Mesenchymal stem cell (in vitro differentiated cells and primary cell): Measurements from ENCODE around the gene LLGL2.

Source experiments
- DNase-seq: peaks from one replicate; pipeline ENCODE4 v3.0.0-alpha.2; 2013
- H2AFZ ChIP-seq: one replicate; pipeline ENCODE4 v1.6.1; 2013; ENCODE audit warnings: low read depth, mild to moderate bottlenecking, control low read depth, inconsistent platforms, low read length, moderate library complexity
- H2AK5ac ChIP-seq: 2 replicates; pipeline ENCODE4 v1.6.1; 2013; ENCODE audit warnings: low read length, moderate library complexity, mild to moderate bottlenecking, inconsistent platforms; ENCODE audit not compliant: severe bottlenecking
- H2BK120ac ChIP-seq: one replicate; pipeline ENCODE4 v1.6.1; 2013; ENCODE audit warnings: low read depth, mild to moderate bottlenecking, inconsistent platforms, low read length, moderate library complexity
- H2BK12ac ChIP-seq, 2 experiments: one replicate each; pipeline ENCODE4 v1.6.1; 2013; ENCODE audit warnings: inconsistent platforms in 2 of 2, low read length in 2 of 2, mild to moderate bottlenecking in 2 of 2, moderate library complexity in 2 of 2, control low read depth in 1 of 2
- H2BK15ac ChIP-seq: one replicate; pipeline ENCODE4 v1.6.1; 2013; ENCODE audit warnings: mild to moderate bottlenecking, low read depth, inconsistent platforms; ENCODE audit not compliant: poor library complexity, severe bottlenecking
- H2BK5ac ChIP-seq: 2 replicates; pipeline ENCODE4 v1.6.1; 2013; ENCODE audit warnings: low read depth, mild to moderate bottlenecking, low read length, control low read depth, inconsistent platforms; ENCODE audit not compliant: poor library complexity, severe bottlenecking
- H3K14ac ChIP-seq, 2 experiments: one replicate each; pipeline ENCODE4 v1.6.1; 2013; ENCODE audit warnings: inconsistent platforms in 2 of 2, low read length in 2 of 2, control low read depth in 1 of 2, mild to moderate bottlenecking in 1 of 2, moderate library complexity in 1 of 2
- H3K18ac ChIP-seq, 2 experiments: one replicate each; pipeline ENCODE4 v1.6.1; 2013; ENCODE audit warnings: inconsistent platforms in 2 of 2, low read length in 2 of 2, control low read depth in 1 of 2, low read depth in 1 of 2, mild to moderate bottlenecking in 1 of 2
- H3K23ac ChIP-seq, 2 experiments: one replicate each; pipeline ENCODE4 v1.6.1; 2013; ENCODE audit warnings: inconsistent platforms in 2 of 2, low read length in 2 of 2, mild to moderate bottlenecking in 2 of 2, moderate library complexity in 2 of 2, control low read depth in 1 of 2
- H3K27ac ChIP-seq: 2 replicates; pipeline ENCODE4 v1.5.1; 2013; ENCODE audit warnings: mild to moderate bottlenecking, moderate library complexity, low read length, control low read depth, inconsistent platforms; ENCODE audit not compliant: poor library complexity, severe bottlenecking
- H3K27me3 ChIP-seq, 2 experiments: 2 replicates each; pipeline versions ENCODE4 v1.6.1 to v1.7.0; 2013; ENCODE audit warnings: low read length in 2 of 2, mild to moderate bottlenecking in 2 of 2, moderate library complexity in 2 of 2, control low read depth in 1 of 2, inconsistent platforms in 1 of 2; ENCODE audit not compliant: control insufficient read depth in 1 of 2, insufficient read depth in 1 of 2
- H3K36me3 ChIP-seq, 2 experiments: 2 replicates each; pipeline versions ENCODE4 v1.6.1 to v1.7.0; 2013; ENCODE audit warnings: low read length in 2 of 2, control low read depth in 1 of 2, inconsistent platforms in 1 of 2, low read depth in 1 of 2, mild to moderate bottlenecking in 1 of 2; ENCODE audit not compliant: insufficient read depth in 2 of 2, control insufficient read depth in 1 of 2
- H3K4ac ChIP-seq, 2 experiments: one replicate each; pipeline ENCODE4 v1.6.1; 2013; ENCODE audit warnings: inconsistent platforms in 2 of 2, low read length in 2 of 2, mild to moderate bottlenecking in 2 of 2, moderate library complexity in 2 of 2, control low read depth in 1 of 2, low read depth in 1 of 2
- H3K4me1 ChIP-seq: 2 replicates; pipeline ENCODE4 v1.6.1; 2013; ENCODE audit warnings: low read depth, low read length, control low read depth; ENCODE audit not compliant: control insufficient read depth, insufficient read depth
- H3K4me2 ChIP-seq: 2 replicates; pipeline ENCODE4 v1.6.1; 2013; ENCODE audit warnings: low read length, mild to moderate bottlenecking, inconsistent platforms; ENCODE audit not compliant: poor library complexity, severe bottlenecking
- H3K4me3 ChIP-seq, 2 experiments: 2 replicates each; pipeline versions ENCODE4 v1.5.1 to v1.7.0; 2013; ENCODE audit warnings: low read length in 2 of 2, mild to moderate bottlenecking in 2 of 2, control low read depth in 1 of 2, low read depth in 1 of 2; ENCODE audit not compliant: insufficient read depth in 1 of 2
- H3K79me1 ChIP-seq: replicated peaks from 2 replicates; pipeline ENCODE4 v1.6.1; 2013; ENCODE audit warnings: mild to moderate bottlenecking, control low read depth, low read length, inconsistent platforms; ENCODE audit not compliant: poor library complexity, severe bottlenecking
- H3K9ac ChIP-seq: 2 replicates; pipeline ENCODE4 v1.7.0; 2013; ENCODE audit warnings: mild to moderate bottlenecking, low read length, moderate library complexity
- H3K9me3 ChIP-seq: 2 replicates; pipeline ENCODE4 v1.7.0; 2013; ENCODE audit warnings: mild to moderate bottlenecking, low read length; ENCODE audit not compliant: control insufficient read depth
- H4K8ac ChIP-seq: one replicate; pipeline ENCODE4 v1.6.1; 2013; ENCODE audit warnings: inconsistent platforms, mild to moderate bottlenecking, low read length, moderate library complexity
- H4K91ac ChIP-seq: one replicate; pipeline ENCODE4 v1.6.1; 2013; ENCODE audit warnings: mild to moderate bottlenecking, low read length, inconsistent platforms
- WGBS: methylation state at CpG from one replicate; pipeline ENCODE4 v1.1.7; 2013; ENCODE audit warnings: mixed read lengths; 5-methylcytosine and 5-hydroxymethylcytosine counted together

LLGL2 gene

DNA sequence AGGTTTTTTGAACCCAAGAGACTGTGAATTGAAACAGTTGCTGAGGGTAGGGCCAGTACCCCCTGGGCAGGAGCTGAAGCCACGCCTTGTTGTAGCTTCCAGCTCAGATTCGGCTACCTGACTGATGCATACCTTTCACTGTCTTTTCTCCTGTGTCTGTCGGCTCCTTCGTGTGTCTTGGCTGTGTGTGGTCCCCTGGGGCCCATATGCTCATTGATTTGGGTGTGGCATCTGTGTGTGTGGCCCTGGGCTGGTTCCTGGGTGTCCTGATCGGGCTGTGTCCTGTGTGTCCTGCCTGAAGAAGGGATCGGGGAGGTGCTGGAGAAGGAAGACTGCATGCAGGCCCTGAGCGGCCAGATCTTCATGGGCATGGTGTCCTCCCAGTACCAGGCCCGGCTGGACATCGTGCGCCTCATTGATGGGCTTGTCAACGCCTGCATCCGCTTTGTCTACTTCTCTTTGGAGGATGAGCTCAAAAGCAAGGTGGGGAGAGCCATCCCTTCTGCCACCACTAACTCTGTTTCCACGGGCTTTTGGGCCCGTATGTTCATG lies 31.1 kb upstream of the LLGL2 start:
- Histone ChIP-seq H3K23ac (no peak overlapping the region), H3K27me3 (no peaks in the 10 kb centered on the region), H3K9ac (no peak overlapping the region), H2BK120ac (no peak overlapping the region), H3K14ac (no peak overlapping the region), H4K8ac (no peak overlapping the region), H3K4me2 (no peak overlapping the region), H4K91ac (no peak overlapping the region), H3K9me3 (no peaks in the 10 kb centered on the region), H3K4ac (no peak overlapping the region), H3K18ac (no peak overlapping the region), H2BK5ac (no peak overlapping the region), H3K36me3 (peaks cover 73 to 96% of the 10 kb centered on the region in 2 experiments), H2BK15ac (no peak overlapping the region), H2BK12ac (no peak overlapping the region), H2AFZ (no peak overlapping the region), H3K4me1 (peaks cover 5% of the 10 kb centered on the region), H2AK5ac (no peak overlapping the region), H3K79me1 (no peaks in the 10 kb centered on the region), H3K27ac (no peak overlapping the region), H3K4me3 (no peak overlapping the region)
- no peak for DNase-seq
- 94% methylated on average over 14 of the region's 14 CpGs for WGBS

DNA sequence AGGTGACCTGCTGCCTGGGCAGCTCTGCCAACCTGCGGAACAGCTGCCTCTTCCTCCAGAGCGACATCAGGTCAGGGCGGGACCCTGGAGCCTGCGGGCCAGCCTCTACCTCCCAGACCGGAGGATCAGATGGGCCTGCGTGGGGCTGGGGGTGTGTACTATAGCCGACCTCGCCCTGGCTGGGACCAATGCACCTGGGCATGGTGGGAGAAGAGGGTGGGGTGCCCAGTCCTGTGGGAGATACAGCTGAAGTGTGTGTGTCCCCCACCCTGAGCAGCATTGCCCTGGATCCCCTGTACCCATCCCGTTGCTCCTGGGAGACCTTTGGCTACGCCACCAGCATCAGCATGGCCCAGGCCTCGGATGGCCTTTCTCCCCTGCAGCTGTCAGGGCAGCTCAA lies 29.5 kb upstream of the LLGL2 start:
- H3K4me3 ChIP-seq: no peak overlapping the region
- H3K14ac ChIP-seq: no peak overlapping the region
- no peak overlapping the region for H4K8ac ChIP-seq
- no peak overlapping the region for H3K23ac ChIP-seq
- no peak overlapping the region for H2BK5ac ChIP-seq
- H3K4me2 ChIP-seq: no peak overlapping the region
- H3K27ac ChIP-seq: no peak overlapping the region
- H3K9ac ChIP-seq: no peak overlapping the region
- no peak overlapping the region for H2BK120ac ChIP-seq
- H3K4me1 ChIP-seq: peaks cover 5% of the 10 kb centered on the region
- no peak overlapping the region for H2BK15ac ChIP-seq
- DNase-seq: no peak
- H2BK12ac ChIP-seq: no peak overlapping the region
- no peak overlapping the region for H4K91ac ChIP-seq
- H3K27me3 ChIP-seq: no peaks in the 10 kb centered on the region
- H3K4ac ChIP-seq: no peak overlapping the region
- 95% methylated on average over 9 of the region's 11 CpGs for WGBS
- H3K79me1 ChIP-seq: no peaks in the 10 kb centered on the region
- H3K9me3 ChIP-seq: no peaks in the 10 kb centered on the region
- H3K36me3 ChIP-seq: peaks cover 79 to 97% of the 10 kb centered on the region in 2 experiments
- no peak overlapping the region for H3K18ac ChIP-seq
- no peak overlapping the region for H2AK5ac ChIP-seq
- H2AFZ ChIP-seq: no peak overlapping the region

DNA sequence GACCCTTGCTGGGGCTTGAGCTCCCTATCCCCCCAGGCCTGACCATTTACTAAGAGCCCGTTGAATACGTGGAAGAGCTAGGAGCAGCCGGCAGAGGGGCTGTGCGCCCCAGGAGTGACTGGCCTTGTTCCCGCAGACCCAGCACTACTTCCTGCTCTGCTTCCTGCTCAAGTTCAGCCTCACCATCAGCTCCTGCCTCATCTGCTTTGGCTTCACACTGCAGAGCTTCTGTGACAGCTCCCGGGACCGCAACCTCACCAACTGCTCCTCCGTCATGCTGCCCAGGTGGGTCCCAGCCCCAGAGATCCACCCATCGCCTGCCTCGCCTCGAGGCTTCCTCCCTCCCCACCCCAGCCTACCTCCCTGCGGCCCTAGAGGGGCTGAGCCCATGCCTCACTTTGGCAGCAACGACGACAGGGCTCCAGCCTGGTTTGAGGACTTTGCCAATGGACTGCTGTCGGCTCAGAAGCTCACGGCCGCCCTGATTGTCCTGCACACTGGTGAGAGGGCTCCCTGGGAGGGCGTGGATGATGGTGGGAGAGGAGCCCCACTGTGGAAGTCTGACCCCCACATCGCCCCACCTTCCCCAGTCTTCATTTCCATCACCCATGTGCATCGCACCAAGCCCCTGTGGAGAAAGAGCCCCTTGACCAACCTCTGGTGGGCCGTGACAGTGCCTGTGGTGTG lies 27.3 kb upstream of the LLGL2 start:
- H3K4me3 ChIP-seq: no peak overlapping the region
- H2BK5ac ChIP-seq: no peak overlapping the region
- DNase-seq: no peak
- H3K23ac ChIP-seq: no peak overlapping the region
- no peak overlapping the region for H2BK12ac ChIP-seq
- H2BK15ac ChIP-seq: no peak overlapping the region
- H3K9ac ChIP-seq: no peak overlapping the region
- no peak overlapping the region for H2AK5ac ChIP-seq
- 92% methylated on average over 19 of the region's 21 CpGs for WGBS
- H3K18ac ChIP-seq: no peak overlapping the region
- H3K4me2 ChIP-seq: no peak overlapping the region
- peaks cover 5% of the 10 kb centered on the region for H3K4me1 ChIP-seq
- H2AFZ ChIP-seq: no peak overlapping the region
- H3K27me3 ChIP-seq: no peaks in the 10 kb centered on the region
- H3K14ac ChIP-seq: no peak overlapping the region
- H3K9me3 ChIP-seq: no peaks in the 10 kb centered on the region
- no peak overlapping the region for H3K4ac ChIP-seq
- H2BK120ac ChIP-seq: no peak overlapping the region
- H4K8ac ChIP-seq: no peak overlapping the region
- no peak overlapping the region for H3K27ac ChIP-seq
- H4K91ac ChIP-seq: no peak overlapping the region
- peaks cover 65 to 97% of the 10 kb centered on the region in 2 experiments for H3K36me3 ChIP-seq
- no peaks in the 10 kb centered on the region for H3K79me1 ChIP-seq

DNA sequence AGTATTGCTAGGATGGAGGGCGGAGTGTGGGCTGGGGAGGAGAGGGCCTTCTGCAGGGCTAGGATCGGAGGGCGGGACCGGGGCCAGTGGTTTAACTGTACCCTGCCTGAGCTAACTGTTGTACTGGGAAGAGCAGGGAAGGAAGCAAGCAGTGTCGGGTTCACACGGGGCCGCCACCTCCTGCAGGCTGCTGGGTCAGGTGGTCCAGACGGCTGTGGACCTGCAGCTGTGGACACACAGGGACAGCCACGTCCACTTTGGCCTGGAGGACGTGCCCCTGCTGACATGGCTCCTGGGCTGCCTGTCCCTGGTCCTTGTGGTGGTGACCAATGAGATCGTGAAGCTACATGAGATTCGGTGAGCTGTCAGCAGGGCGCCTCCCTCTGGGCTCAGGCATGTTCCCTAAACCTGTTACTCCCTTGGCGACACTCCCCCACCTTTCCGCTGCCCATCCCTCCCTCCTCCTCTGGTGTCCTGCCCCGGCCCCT lies 26.7 kb upstream of the LLGL2 start:
- Histone ChIP-seq H3K18ac (no peak overlapping the region), H3K79me1 (no peaks in the 10 kb centered on the region), H3K4me2 (no peak overlapping the region), H3K4ac (no peak overlapping the region), H3K4me1 (peaks cover 5% of the 10 kb centered on the region), H2BK12ac (no peak overlapping the region), H2BK120ac (no peak overlapping the region), H3K36me3 (peaks cover 63 to 97% of the 10 kb centered on the region in 2 experiments), H3K27ac (no peak overlapping the region), H4K8ac (no peak overlapping the region), H3K9me3 (no peaks in the 10 kb centered on the region), H3K23ac (no peak overlapping the region), H2AFZ (no peak overlapping the region), H3K9ac (no peak overlapping the region), H2BK5ac (no peak overlapping the region), H3K14ac (no peak overlapping the region), H3K4me3 (no peak overlapping the region), H2BK15ac (no peak overlapping the region), H4K91ac (no peak overlapping the region), H2AK5ac (no peak overlapping the region), H3K27me3 (no peaks in the 10 kb centered on the region)
- 83% methylated on average over 16 of the region's 16 CpGs for WGBS
- DNase-seq: no peak
